Adrenal gland (tissue), 5 donors: ENCODE data around the gene SMARCC2.

Experiments
- CTCF ChIP-seq, 6 experiments: fragments of 450-650 bp in 4 of 6; fragments of 200-600 bp in 2 of 6; sonication (generic) in 1 of 6; IDR thresholded peaks; 1 replicate in 5 of 6; 2 replicates in 1 of 6; pipeline versions ENCODE4 v1.5.1 to v1.8.0; 2016 to 2021; ENCODE audit warnings: antibody characterized with exemption in 6 of 6, mild to moderate bottlenecking in 2 of 6, moderate library complexity in 1 of 6
- POLR2A ChIP-seq, 2 donors: fragments of 450-650 bp; IDR thresholded peaks; one replicate each; pipeline ENCODE4 v1.6.1; 2017; ENCODE audit warnings: antibody characterized with exemption in 2 of 2, mild to moderate bottlenecking in 2 of 2, moderate library complexity in 1 of 2
- donor health status: DM: no; HTN: no; CAD: no.

GRCh38 chr12:56237552-56237951 lies 48.3 kb upstream of the SMARCC2 start:
- TF ChIP-seq POLR2A (IDR thresholded peaks at IDR 0.05) (no peak), CTCF (IDR thresholded peaks at IDR 0.05) (no peak)
